ENCODE measurements around the gene SAMD4B. TPM values are rescaled to one million over a fixed set of nuclear protein-coding genes. Genes with fewer than 3 reads are reported as not detected.

The SAMD4B gene
- total and polyA plus RNA-seq, 2 of the 8 experiments (the other 6 are each of a cell fraction or from before 2014, with no cell fraction given) = 137 to 158 TPM

- no peak for TF ChIP-seq TBP (IDR thresholded peaks at IDR 0.05; ENCODE audit: low read depth, low read length)
- no peak for TF ChIP-seq NANOG (IDR thresholded peaks at IDR 0.05; ENCODE audit: insufficient read depth, low read depth, low read length, poor library complexity, severe bottlenecking)
- TF ChIP-seq SIN3A (conservative IDR thresholded peaks at IDR 0.05 in 1 of 2, IDR thresholded peaks at IDR 0.05 in 1 of 2; ENCODE audit: low read depth in 1 of 2, low read length in 2 of 2) = no peak
- TF ChIP-seq NRF1 (IDR thresholded peaks at IDR 0.05; ENCODE audit: low read depth, low read length) = no peak
- TF ChIP-seq, protein P1, sequence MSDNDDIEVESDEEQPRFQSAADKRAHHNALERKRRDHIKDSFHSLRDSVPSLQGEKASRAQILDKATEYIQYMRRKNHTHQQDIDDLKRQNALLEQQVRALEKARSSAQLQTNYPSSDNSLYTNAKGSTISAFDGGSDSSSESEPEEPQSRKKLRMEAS (IDR thresholded peaks at IDR 0.05) = no peak
- no peak for TF ChIP-seq KDM1A (IDR thresholded peaks at IDR 0.05; ENCODE audit: borderline replicate concordance, low read length)
- TF ChIP-seq E2F6 (IDR thresholded peaks at IDR 0.05) = no peak
- no peak for TF ChIP-seq ASH2L (IDR thresholded peaks at IDR 0.05; ENCODE audit: low read length)
Measured at GRCh38 chr19:39317476-39317875, 24.7 kb upstream of the SAMD4B start (continued).

Data from H1 (cell line).